NCI-H510A treated with DMSO at 0.1 percent for 48 hours (cell line): ENCODE results near the gene GLCE.

Experiments
- DNase-seq: peaks from one replicate; lab custom pipeline; 2025; lab: John Stamatoyannopoulos, UW

The GLCE gene

GRCh38 chr15:69160141-69160993, at the start of gene GLCE:
Gene GLCE (plus strand): TSS chr15:69160635. CDS start chr15:69255807, 95,172 bp downstream.
- peak; percentile 91 for DNase-seq

GRCh38 chr15:69114331-69114928, 46.0 kb upstream of the GLCE start:
- no peak for DNase-seq

GRCh38 chr15:69115031-69115430, 45.4 kb upstream of the GLCE start:
- DNase-seq = no peak

- DNase-seq = no peak
These were observed 44.0 kb upstream of the GLCE start for GRCh38 chr15:69116391-69116790.

- DNase-seq = no peak
These were observed 43.0 kb upstream of the GLCE start for GRCh38 chr15:69117431-69117871.

- no peak for DNase-seq
These were observed 42.3 kb upstream of the GLCE start for GRCh38 chr15:69118089-69118488.

GRCh38 chr15:69119001-69119400, 41.4 kb upstream of the GLCE start:
- DNase-seq = no peak

- no peak for DNase-seq
These were observed 40.6 kb upstream of the GLCE start for GRCh38 chr15:69119683-69120395.

- no peak for DNase-seq
These were observed 39.7 kb upstream of the GLCE start for GRCh38 chr15:69120732-69121131.

GRCh38 chr15:69121198-69121828, 39.1 kb upstream of the GLCE start:
- DNase-seq = no peak

GRCh38 chr15:69125236-69125635, 35.2 kb upstream of the GLCE start:
- DNase-seq = no peak

GRCh38 chr15:69126054-69126469, 34.4 kb upstream of the GLCE start:
- peak; percentile 43 for DNase-seq

GRCh38 chr15:69127306-69127705, 33.1 kb upstream of the GLCE start:
- no peak for DNase-seq

- no peak for DNase-seq
These were observed 31.6 kb upstream of the GLCE start for GRCh38 chr15:69128667-69129311.

- no peak for DNase-seq
These were observed 28.8 kb upstream of the GLCE start for GRCh38 chr15:69131362-69132220.

- no peak for DNase-seq
These were observed 28.0 kb upstream of the GLCE start for GRCh38 chr15:69132430-69132829.

- no peak for DNase-seq
These were observed 27.2 kb upstream of the GLCE start for GRCh38 chr15:69132977-69133861.

GRCh38 chr15:69133862-69134519, 26.4 kb upstream of the GLCE start:
- DNase-seq = no peak

- DNase-seq = no peak
These were observed 25.6 kb upstream of the GLCE start for GRCh38 chr15:69134791-69135190.
